DOHH2 (cell line): ENCODE data around the gene BTBD10.

ENCODE experiments used
- EZH2phosphoT487 ChIP-seq: fragments of 200-600 bp; sonication (generic); IDR thresholded peaks from 2 replicates; pipeline ENCODE4 v1.6.1; 2017; ENCODE audit warnings: borderline replicate concordance, mild to moderate bottlenecking, antibody characterized with exemption, low read length, moderate library complexity, mixed read lengths
- TF ChIP-seq, protein P1 (sequence below): fragments of 200-600 bp; sonication (generic); IDR thresholded peaks from one replicate; pipeline ENCODE4 v1.5.1; 2014; ENCODE audit warnings: antibody characterized with exemption, mild to moderate bottlenecking, low read depth, low read length; ENCODE audit not compliant: poor library complexity, severe bottlenecking

- TF ChIP-seq, protein P1, sequence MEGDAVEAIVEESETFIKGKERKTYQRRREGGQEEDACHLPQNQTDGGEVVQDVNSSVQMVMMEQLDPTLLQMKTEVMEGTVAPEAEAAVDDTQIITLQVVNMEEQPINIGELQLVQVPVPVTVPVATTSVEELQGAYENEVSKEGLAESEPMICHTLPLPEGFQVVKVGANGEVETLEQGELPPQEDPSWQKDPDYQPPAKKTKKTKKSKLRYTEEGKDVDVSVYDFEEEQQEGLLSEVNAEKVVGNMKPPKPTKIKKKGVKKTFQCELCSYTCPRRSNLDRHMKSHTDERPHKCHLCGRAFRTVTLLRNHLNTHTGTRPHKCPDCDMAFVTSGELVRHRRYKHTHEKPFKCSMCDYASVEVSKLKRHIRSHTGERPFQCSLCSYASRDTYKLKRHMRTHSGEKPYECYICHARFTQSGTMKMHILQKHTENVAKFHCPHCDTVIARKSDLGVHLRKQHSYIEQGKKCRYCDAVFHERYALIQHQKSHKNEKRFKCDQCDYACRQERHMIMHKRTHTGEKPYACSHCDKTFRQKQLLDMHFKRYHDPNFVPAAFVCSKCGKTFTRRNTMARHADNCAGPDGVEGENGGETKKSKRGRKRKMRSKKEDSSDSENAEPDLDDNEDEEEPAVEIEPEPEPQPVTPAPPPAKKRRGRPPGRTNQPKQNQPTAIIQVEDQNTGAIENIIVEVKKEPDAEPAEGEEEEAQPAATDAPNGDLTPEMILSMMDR, result no peak
- no peak for TF ChIP-seq EZH2phosphoT487
Measured at GRCh38 chr11:13479688-13480087, 16.7 kb upstream of the BTBD10 start.
